H9 (cell line): Measurements from ENCODE around the gene SLC7A11. TPM values are rescaled to one million over a fixed set of nuclear protein-coding genes. Genes with fewer than 3 reads are reported as not detected.

Source experiments
- DNase-seq: peaks from one replicate; pipeline ENCODE4 v3.0.0-alpha.2; 2017
- H2AFZ ChIP-seq: one replicate; pipeline ENCODE4 v1.6.1; 2013; ENCODE audit warnings: mild to moderate bottlenecking, low read length, control low read depth, moderate library complexity
- H2AK5ac ChIP-seq: 2 replicates; pipeline ENCODE4 v1.6.1; 2013; ENCODE audit warnings: low read length, control low read depth, mixed read lengths; ENCODE audit not compliant: insufficient read length
- H2BK120ac ChIP-seq: one replicate; pipeline ENCODE4 v1.6.1; 2013; ENCODE audit warnings: low read depth, mild to moderate bottlenecking, low read length, control low read depth, inconsistent platforms; ENCODE audit not compliant: poor library complexity, severe bottlenecking
- H2BK12ac ChIP-seq: 2 replicates; pipeline ENCODE4 v1.6.1; 2013; ENCODE audit warnings: low read length, control low read depth, mixed read lengths, low read depth; ENCODE audit not compliant: insufficient read length
- H2BK15ac ChIP-seq: 2 replicates; pipeline ENCODE4 v1.6.1; 2013; ENCODE audit warnings: low read depth, low read length, control low read depth
- H2BK20ac ChIP-seq: one replicate; pipeline ENCODE4 v1.6.1; 2013; ENCODE audit warnings: low read depth, mild to moderate bottlenecking, low read length, control low read depth, inconsistent platforms; ENCODE audit not compliant: poor library complexity, severe bottlenecking
- H2BK5ac ChIP-seq: 2 replicates; pipeline ENCODE4 v1.6.1; 2013; ENCODE audit warnings: low read length, control low read depth, mixed read lengths; ENCODE audit not compliant: insufficient read length
- H3K14ac ChIP-seq: 2 replicates; pipeline ENCODE4 v1.6.1; 2013; ENCODE audit warnings: low read length, control low read depth; ENCODE audit not compliant: insufficient read depth
- H3K18ac ChIP-seq: 2 replicates; pipeline ENCODE4 v1.6.1; 2013; ENCODE audit warnings: low read depth, mild to moderate bottlenecking, mixed read lengths, low read length, control low read depth; ENCODE audit not compliant: insufficient read length
- H3K23ac ChIP-seq: 2 replicates; pipeline ENCODE4 v1.6.1; 2013; ENCODE audit warnings: low read length, control low read depth, mixed read lengths, low read depth; ENCODE audit not compliant: insufficient read length
- H3K23me2 ChIP-seq: 2 replicates; pipeline ENCODE4 v1.6.1; 2013; ENCODE audit warnings: low read depth, mild to moderate bottlenecking, mixed read lengths, low read length, control low read depth; ENCODE audit not compliant: insufficient read length, poor library complexity, severe bottlenecking
- H3K27ac ChIP-seq: 2 replicates; pipeline ENCODE4 v1.5.1; 2013; ENCODE audit warnings: low read length, control low read depth, mixed read lengths, low read depth; ENCODE audit not compliant: insufficient read length
- H3K27me3 ChIP-seq: 2 replicates; pipeline ENCODE4 v1.6.1; 2013; ENCODE audit warnings: low read length, control low read depth, inconsistent platforms; ENCODE audit not compliant: insufficient read depth
- H3K4ac ChIP-seq: 2 replicates; pipeline ENCODE4 v1.6.1; 2013; ENCODE audit warnings: low read depth, mild to moderate bottlenecking, control low read depth, inconsistent platforms, low read length, moderate library complexity
- H3K4me1 ChIP-seq: 2 replicates; pipeline ENCODE4 v1.6.1; 2013; ENCODE audit warnings: low read length, control low read depth, inconsistent platforms; ENCODE audit not compliant: insufficient read depth
- H3K4me2 ChIP-seq: 2 replicates; pipeline ENCODE4 v1.6.1; 2013; ENCODE audit warnings: low read length, control low read depth, mixed read lengths; ENCODE audit not compliant: insufficient read length, insufficient read depth
- H3K56ac ChIP-seq: 2 replicates; pipeline ENCODE4 v1.6.1; 2013; ENCODE audit warnings: low read depth, mild to moderate bottlenecking, mixed read lengths, low read length, control low read depth; ENCODE audit not compliant: insufficient read length
- H3K79me1 ChIP-seq: 2 replicates; pipeline ENCODE4 v1.6.1; 2013; ENCODE audit warnings: low read depth, mild to moderate bottlenecking, moderate library complexity, low read length, control low read depth, inconsistent platforms; ENCODE audit not compliant: insufficient read depth, poor library complexity, severe bottlenecking
- H3K79me2 ChIP-seq: 2 replicates; pipeline ENCODE4 v1.6.1; 2013; ENCODE audit warnings: low read length, control low read depth, inconsistent platforms; ENCODE audit not compliant: insufficient read depth
- H3K9ac ChIP-seq: 2 replicates; pipeline ENCODE4 v1.6.1; 2013; ENCODE audit warnings: low read length, control low read depth, mixed read lengths; ENCODE audit not compliant: insufficient read length; ENCODE audit errors: extremely low read depth
- H3K9me3 ChIP-seq: one replicate; pipeline ENCODE4 v1.6.1; 2013; ENCODE audit warnings: low read depth, low read length, inconsistent platforms; ENCODE audit not compliant: control insufficient read depth
- H3T11ph ChIP-seq: one replicate; pipeline ENCODE4 v1.6.1; 2013; ENCODE audit warnings: mild to moderate bottlenecking, low read length, control low read depth, inconsistent platforms
- H4K20me1 ChIP-seq: one replicate; pipeline ENCODE4 v1.6.1; 2013; ENCODE audit not compliant: control insufficient read depth, insufficient read length, insufficient read depth
- H4K5ac ChIP-seq: 2 replicates; pipeline ENCODE4 v1.6.1; 2013; ENCODE audit warnings: low read depth, mild to moderate bottlenecking, mixed read lengths, low read length, control low read depth; ENCODE audit not compliant: insufficient read length
- H4K8ac ChIP-seq: replicated peaks from 2 replicates; pipeline ENCODE4 v1.6.1; 2013; ENCODE audit warnings: low read length, control low read depth, mixed read lengths, low read depth; ENCODE audit not compliant: insufficient read length
- H4K91ac ChIP-seq: 2 replicates; pipeline ENCODE4 v1.6.1; 2013; ENCODE audit warnings: low read depth, mild to moderate bottlenecking, moderate library complexity, mixed read lengths, low read length, control low read depth; ENCODE audit not compliant: insufficient read length
- H3K27ac Mint-ChIP-seq, 3 experiments: 2 replicates in 2 of 3; 3 replicates in 1 of 3; pipeline ENCODE4 v1.8.0; 2020 to 2021; ENCODE audit warnings: mixed read lengths in 3 of 3, mild to moderate bottlenecking in 1 of 3, moderate library complexity in 1 of 3
- H3K27me3 Mint-ChIP-seq: 2 replicates; pipeline ENCODE4 v1.8.0; 2021; ENCODE audit warnings: low read depth, mild to moderate bottlenecking, moderate library complexity, mixed read lengths
- H3K36me3 Mint-ChIP-seq, 3 experiments: 2 replicates in 2 of 3; 3 replicates in 1 of 3; pipeline ENCODE4 v1.8.0; 2020 to 2021; ENCODE audit warnings: low read depth in 3 of 3, mixed read lengths in 3 of 3; ENCODE audit not compliant: insufficient read depth in 1 of 3
- H3K4me1 Mint-ChIP-seq, 2 experiments: 2 replicates each; pipeline ENCODE4 v1.8.0; 2020; ENCODE audit warnings: mixed read lengths in 2 of 2
- H3K4me3 Mint-ChIP-seq, 2 experiments: 2 replicates in 1 of 2; 3 replicates in 1 of 2; pipeline ENCODE4 v1.8.0; 2020 to 2021; ENCODE audit warnings: mild to moderate bottlenecking in 2 of 2, mixed read lengths in 2 of 2, moderate library complexity in 1 of 2
- H3K9me3 Mint-ChIP-seq, 2 experiments: 2 replicates in 1 of 2; 3 replicates in 1 of 2; pipeline ENCODE4 v1.8.0; 2020; ENCODE audit warnings: mild to moderate bottlenecking in 2 of 2, mixed read lengths in 2 of 2, moderate library complexity in 1 of 2
- WGBS: extraction: QIAGEN DNeasy Blood & Tissue Kit; methylation state at CpG from one replicate; pipeline ENCODE4 v1.1.7; 2013; ENCODE audit warnings: missing lambda C conversion rate, low lambda C conversion rate, mixed read lengths; ENCODE audit not compliant: insufficient read length; ENCODE audit errors: extremely low coverage; 5-methylcytosine and 5-hydroxymethylcytosine counted together
- total RNA-seq: library from RNA; stranded (reverse); gene quantifications from 2 replicates; pipeline ENCODE4 v1.2.1, GENCODE V29; 2021
- TF ChIP-seq, protein P1 (sequence below): fragments of 200-600 bp; sonication (generic); conservative IDR thresholded peaks from 3 replicates; pipeline ENCODE4 v1.8.0; 2021; ENCODE audit warnings: antibody characterized with exemption, mild to moderate bottlenecking

Gene SLC7A11
- total RNA-seq, 1 experiment from 2014 or later, result 19.8 TPM

DNA sequence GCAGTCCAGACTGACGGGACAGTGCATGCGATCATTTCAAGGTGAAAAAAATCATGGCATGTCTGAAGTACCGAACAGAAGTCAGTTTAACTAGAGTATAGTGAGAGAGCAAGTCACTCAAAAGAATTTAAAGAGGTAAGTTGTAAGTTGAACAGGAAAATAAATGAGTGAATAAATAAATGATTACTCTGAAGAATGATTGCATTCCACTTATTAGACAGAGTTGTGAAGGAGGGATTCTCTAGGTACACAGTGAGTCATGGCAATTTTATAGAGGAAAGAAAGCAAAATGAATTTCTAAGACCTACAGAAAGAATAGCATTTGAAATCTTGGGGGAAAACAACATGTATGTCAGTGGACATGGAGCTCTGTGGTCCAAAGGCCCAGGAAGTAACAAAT is 37.1 kb upstream of the SLC7A11 start:
- Histone ChIP-seq H3K14ac (no peak overlapping the region), H2AFZ (no peak overlapping the region), H3T11ph (no peak overlapping the region), H2BK20ac (no peak overlapping the region), H4K8ac (no peak overlapping the region), H3K23ac (no peak overlapping the region), H2BK5ac (no peak overlapping the region), H2BK15ac (no peak overlapping the region), H4K91ac (no peak overlapping the region), H3K56ac (no peak overlapping the region), H3K4ac (no peak overlapping the region), H3K4me2 (no peak overlapping the region), H3K23me2 (no peaks in the 10 kb centered on the region), H3K27me3 (no peaks in the 10 kb centered on the region), H3K9ac (no peak overlapping the region), H2AK5ac (no peak overlapping the region), H2BK120ac (no peak overlapping the region), H4K5ac (no peak overlapping the region), H3K18ac (no peak overlapping the region), H2BK12ac (no peak overlapping the region), H3K9me3 (no peaks in the 10 kb centered on the region), H3K4me1 (no peaks in the 10 kb centered on the region), H3K79me2 (no peaks in the 10 kb centered on the region), H4K20me1 (no peaks in the 10 kb centered on the region), H3K27ac (no peak overlapping the region), H3K79me1 (no peaks in the 10 kb centered on the region)
- H3K36me3 Mint-ChIP-seq, result peaks cover 0 to 7% (median 0%) of the 10 kb centered on the region in 3 experiments; a peak in 3 of 7 replicates
- WGBS, result no CpG with 5 or more reads among the region's 3 CpGs
- no peak overlapping the region for H3K27ac Mint-ChIP-seq
- no peaks in the 10 kb centered on the region for H3K27me3 Mint-ChIP-seq
- no peak overlapping the region for H3K4me3 Mint-ChIP-seq
- H3K9me3 Mint-ChIP-seq, result peaks cover 4 to 6% of the 10 kb centered on the region in 2 experiments; a peak in 3 of 5 replicates
- TF ChIP-seq, protein P1, sequence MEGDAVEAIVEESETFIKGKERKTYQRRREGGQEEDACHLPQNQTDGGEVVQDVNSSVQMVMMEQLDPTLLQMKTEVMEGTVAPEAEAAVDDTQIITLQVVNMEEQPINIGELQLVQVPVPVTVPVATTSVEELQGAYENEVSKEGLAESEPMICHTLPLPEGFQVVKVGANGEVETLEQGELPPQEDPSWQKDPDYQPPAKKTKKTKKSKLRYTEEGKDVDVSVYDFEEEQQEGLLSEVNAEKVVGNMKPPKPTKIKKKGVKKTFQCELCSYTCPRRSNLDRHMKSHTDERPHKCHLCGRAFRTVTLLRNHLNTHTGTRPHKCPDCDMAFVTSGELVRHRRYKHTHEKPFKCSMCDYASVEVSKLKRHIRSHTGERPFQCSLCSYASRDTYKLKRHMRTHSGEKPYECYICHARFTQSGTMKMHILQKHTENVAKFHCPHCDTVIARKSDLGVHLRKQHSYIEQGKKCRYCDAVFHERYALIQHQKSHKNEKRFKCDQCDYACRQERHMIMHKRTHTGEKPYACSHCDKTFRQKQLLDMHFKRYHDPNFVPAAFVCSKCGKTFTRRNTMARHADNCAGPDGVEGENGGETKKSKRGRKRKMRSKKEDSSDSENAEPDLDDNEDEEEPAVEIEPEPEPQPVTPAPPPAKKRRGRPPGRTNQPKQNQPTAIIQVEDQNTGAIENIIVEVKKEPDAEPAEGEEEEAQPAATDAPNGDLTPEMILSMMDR, result no peak
- DNase-seq, result no peak
- H3K4me1 Mint-ChIP-seq, result no peaks in the 10 kb centered on the region
